Panc1 (cell line): ENCODE results near the gene ALDH2. TPM values are rescaled to one million over a fixed set of nuclear protein-coding genes. Genes with fewer than 3 reads are reported as not detected.

Experiments
- ATAC-seq: fragments of 200-7000 bp; cut with Tn5 transposase; 2 replicates; pipeline ENCODE4 v1.9.1; 2020; ENCODE audit warnings: mild to moderate bottlenecking, moderate library complexity
- BruUV-seq: library from RNA; stranded (reverse); fragments of 400-500 nt; replicated peaks from 2 replicates; lab custom pipeline; 2021; lab: Mats Ljungman, UMichigan
- CTCF ChIA-PET: fragments of 300-600 bp; sonication (Branson Sonifier 250); formaldehyde crosslinking; loops from one replicate; lab custom pipeline; 2022; ENCODE audit warnings: antibody characterized with exemption; lab: Charles Lee
- POLR2A ChIA-PET: fragments of 300-600 bp; sonication (Branson Sonifier 250); formaldehyde crosslinking; loops from one replicate; lab custom pipeline; 2022; ENCODE audit warnings: antibody characterized with exemption; lab: Charles Lee
- DNase-seq: peaks from one replicate; pipeline ENCODE4 v3.0.0-alpha.2; 2010; ENCODE audit warnings: low read depth, low spot score
- H3K27ac ChIP-seq: 2 replicates; pipeline ENCODE4 v1.5.1; 2011; ENCODE audit warnings: mild to moderate bottlenecking, low read length, inconsistent platforms
- H3K27me3 ChIP-seq: fragments of 200-500 bp; sonication (Bioruptor generic); 2 replicates; pipeline ENCODE4 v1.6.0; 2014; ENCODE audit warnings: low read length, inconsistent platforms; ENCODE audit not compliant: control insufficient read depth, insufficient read depth
- H3K36me3 ChIP-seq: fragments of 200-500 bp; sonication (Bioruptor generic); 2 replicates; pipeline ENCODE4 v1.5.1; 2014; ENCODE audit warnings: inconsistent platforms, mild to moderate bottlenecking, low read length, moderate library complexity; ENCODE audit not compliant: control insufficient read depth, insufficient read depth
- H3K4me1 ChIP-seq: 2 replicates; pipeline ENCODE4 v1.5.1; 2011; ENCODE audit warnings: inconsistent platforms, mild to moderate bottlenecking, low read length, moderate library complexity; ENCODE audit not compliant: control insufficient read depth, insufficient read depth
- H3K4me3 ChIP-seq, 2 experiments: 2 replicates each; pipeline ENCODE4 v1.5.1; 2011 to 2012; ENCODE audit warnings: low read depth in 2 of 2, low read length in 2 of 2, mild to moderate bottlenecking in 2 of 2, inconsistent platforms in 1 of 2, moderate library complexity in 1 of 2
- H3K9me3 ChIP-seq: fragments of 200-500 bp; sonication (Bioruptor generic); 2 replicates; pipeline ENCODE4 v1.5.1; 2014; ENCODE audit warnings: low read depth, mild to moderate bottlenecking, inconsistent platforms, low read length, moderate library complexity; ENCODE audit not compliant: control insufficient read depth, insufficient read depth
- POLR2AphosphoS5 ChIP-seq: IDR thresholded peaks from 2 replicates; pipeline ENCODE4 v1.6.1; 2012; ENCODE audit warnings: mild to moderate bottlenecking, low read depth, low read length, moderate library complexity
- SIN3A ChIP-seq: IDR thresholded peaks from 2 replicates; pipeline ENCODE4 v1.6.1; 2012; ENCODE audit warnings: low read depth, mild to moderate bottlenecking, low read length, moderate library complexity, borderline replicate concordance; ENCODE audit not compliant: insufficient read depth
- TCF7L2 ChIP-seq: IDR thresholded peaks from 2 replicates; pipeline ENCODE4 v1.6.1; 2011; ENCODE audit warnings: mild to moderate bottlenecking, low read depth, low read length, inconsistent platforms
- in situ Hi-C: cut with HindIII; loops from 2 replicates; pipeline ENCODE4 v1.10.0; 2016; ENCODE audit warnings: low sequenced_read_pairs, low pct_unique_long_range_greater_than_20kb
- intact Hi-C: fragments of 100-400 bp; cut with micrococcal nuclease; formaldehyde crosslinking; loops from one replicate; pipeline ENCODE4 v1.10.0; 2022; ENCODE audit not compliant: unreplicated experiment
- total RNA-seq: library from RNA; stranded (reverse); gene quantifications from one replicate; pipeline ENCODE4 v1.2.1, GENCODE V29; 2021; ENCODE audit not compliant: unreplicated experiment
- TF ChIP-seq, protein P1 (sequence below): fragments of 450-650 bp; IDR thresholded peaks from 2 replicates; pipeline ENCODE4 v1.5.1; 2017; ENCODE audit warnings: mild to moderate bottlenecking
- TF ChIP-seq, protein P2 (sequence below), 2 experiments: IDR thresholded peaks; 2 replicates each; pipeline ENCODE4 v1.6.1; 2011 to 2012; ENCODE audit warnings: low read depth in 2 of 2, control low read depth in 1 of 2, low read length in 1 of 2, mild to moderate bottlenecking in 1 of 2, moderate library complexity in 1 of 2; ENCODE audit not compliant: insufficient read depth in 1 of 2

Gene ALDH2
- total RNA-seq, 1 experiment from 2014 or later: 9.0 TPM

DNA sequence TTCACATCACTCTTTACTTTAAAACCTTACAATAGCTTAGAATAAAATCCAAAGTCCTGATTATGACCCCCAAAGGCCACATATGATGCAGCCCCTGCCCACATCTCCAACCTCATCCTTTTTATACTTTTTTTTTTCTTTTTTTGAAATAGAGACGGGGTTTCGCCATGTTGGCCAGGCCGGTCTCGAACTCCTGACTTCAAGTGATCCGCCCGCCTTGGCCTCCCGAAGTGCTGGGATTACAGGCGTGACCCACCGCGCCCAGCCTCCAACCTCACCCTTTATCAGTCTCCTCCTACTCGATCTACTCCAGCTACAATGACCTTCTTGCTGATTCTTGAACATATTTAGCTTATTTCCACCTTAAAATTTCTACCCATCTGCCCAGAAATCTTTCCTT lies 74.1 kb downstream of the ALDH2 start:
- no TSS peak for BruUV-seq
- DNase-seq (no peak), ATAC-seq (no peak)
- Histone ChIP-seq H3K27me3 (no peaks in the 10 kb centered on the region), H3K27ac (peak overlapping the region; percentile 99), H3K4me3 (peak overlapping the region; percentile 97 to 99), H3K9me3 (no peaks in the 10 kb centered on the region), H3K36me3 (peaks cover 3% of the 10 kb centered on the region; the same call in 1 of the 2 replicates), H3K4me1 (peaks cover 12% of the 10 kb centered on the region; the same call in 1 of the 2 replicates)
- ChIA-PET POLR2A (interaction anchor here (1.0 kb wide), 1 partner anchor 11 kb away, joined by 3 read pairs; no protein-coding TSS in a partner anchor), CTCF (no interaction called here)
- intact Hi-C loops: no loop called here
- in situ Hi-C loops: no loop called here
- TF ChIP-seq, protein P1, sequence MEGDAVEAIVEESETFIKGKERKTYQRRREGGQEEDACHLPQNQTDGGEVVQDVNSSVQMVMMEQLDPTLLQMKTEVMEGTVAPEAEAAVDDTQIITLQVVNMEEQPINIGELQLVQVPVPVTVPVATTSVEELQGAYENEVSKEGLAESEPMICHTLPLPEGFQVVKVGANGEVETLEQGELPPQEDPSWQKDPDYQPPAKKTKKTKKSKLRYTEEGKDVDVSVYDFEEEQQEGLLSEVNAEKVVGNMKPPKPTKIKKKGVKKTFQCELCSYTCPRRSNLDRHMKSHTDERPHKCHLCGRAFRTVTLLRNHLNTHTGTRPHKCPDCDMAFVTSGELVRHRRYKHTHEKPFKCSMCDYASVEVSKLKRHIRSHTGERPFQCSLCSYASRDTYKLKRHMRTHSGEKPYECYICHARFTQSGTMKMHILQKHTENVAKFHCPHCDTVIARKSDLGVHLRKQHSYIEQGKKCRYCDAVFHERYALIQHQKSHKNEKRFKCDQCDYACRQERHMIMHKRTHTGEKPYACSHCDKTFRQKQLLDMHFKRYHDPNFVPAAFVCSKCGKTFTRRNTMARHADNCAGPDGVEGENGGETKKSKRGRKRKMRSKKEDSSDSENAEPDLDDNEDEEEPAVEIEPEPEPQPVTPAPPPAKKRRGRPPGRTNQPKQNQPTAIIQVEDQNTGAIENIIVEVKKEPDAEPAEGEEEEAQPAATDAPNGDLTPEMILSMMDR: no peak
- TF ChIP-seq TCF7L2: no peak
- TF ChIP-seq, protein P2, sequence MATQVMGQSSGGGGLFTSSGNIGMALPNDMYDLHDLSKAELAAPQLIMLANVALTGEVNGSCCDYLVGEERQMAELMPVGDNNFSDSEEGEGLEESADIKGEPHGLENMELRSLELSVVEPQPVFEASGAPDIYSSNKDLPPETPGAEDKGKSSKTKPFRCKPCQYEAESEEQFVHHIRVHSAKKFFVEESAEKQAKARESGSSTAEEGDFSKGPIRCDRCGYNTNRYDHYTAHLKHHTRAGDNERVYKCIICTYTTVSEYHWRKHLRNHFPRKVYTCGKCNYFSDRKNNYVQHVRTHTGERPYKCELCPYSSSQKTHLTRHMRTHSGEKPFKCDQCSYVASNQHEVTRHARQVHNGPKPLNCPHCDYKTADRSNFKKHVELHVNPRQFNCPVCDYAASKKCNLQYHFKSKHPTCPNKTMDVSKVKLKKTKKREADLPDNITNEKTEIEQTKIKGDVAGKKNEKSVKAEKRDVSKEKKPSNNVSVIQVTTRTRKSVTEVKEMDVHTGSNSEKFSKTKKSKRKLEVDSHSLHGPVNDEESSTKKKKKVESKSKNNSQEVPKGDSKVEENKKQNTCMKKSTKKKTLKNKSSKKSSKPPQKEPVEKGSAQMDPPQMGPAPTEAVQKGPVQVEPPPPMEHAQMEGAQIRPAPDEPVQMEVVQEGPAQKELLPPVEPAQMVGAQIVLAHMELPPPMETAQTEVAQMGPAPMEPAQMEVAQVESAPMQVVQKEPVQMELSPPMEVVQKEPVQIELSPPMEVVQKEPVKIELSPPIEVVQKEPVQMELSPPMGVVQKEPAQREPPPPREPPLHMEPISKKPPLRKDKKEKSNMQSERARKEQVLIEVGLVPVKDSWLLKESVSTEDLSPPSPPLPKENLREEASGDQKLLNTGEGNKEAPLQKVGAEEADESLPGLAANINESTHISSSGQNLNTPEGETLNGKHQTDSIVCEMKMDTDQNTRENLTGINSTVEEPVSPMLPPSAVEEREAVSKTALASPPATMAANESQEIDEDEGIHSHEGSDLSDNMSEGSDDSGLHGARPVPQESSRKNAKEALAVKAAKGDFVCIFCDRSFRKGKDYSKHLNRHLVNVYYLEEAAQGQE (IDR thresholded peaks at IDR 0.05; ENCODE audit: insufficient read depth in 1 of 2, low read depth in 2 of 2, low read length in 1 of 2): no peak

DNA sequence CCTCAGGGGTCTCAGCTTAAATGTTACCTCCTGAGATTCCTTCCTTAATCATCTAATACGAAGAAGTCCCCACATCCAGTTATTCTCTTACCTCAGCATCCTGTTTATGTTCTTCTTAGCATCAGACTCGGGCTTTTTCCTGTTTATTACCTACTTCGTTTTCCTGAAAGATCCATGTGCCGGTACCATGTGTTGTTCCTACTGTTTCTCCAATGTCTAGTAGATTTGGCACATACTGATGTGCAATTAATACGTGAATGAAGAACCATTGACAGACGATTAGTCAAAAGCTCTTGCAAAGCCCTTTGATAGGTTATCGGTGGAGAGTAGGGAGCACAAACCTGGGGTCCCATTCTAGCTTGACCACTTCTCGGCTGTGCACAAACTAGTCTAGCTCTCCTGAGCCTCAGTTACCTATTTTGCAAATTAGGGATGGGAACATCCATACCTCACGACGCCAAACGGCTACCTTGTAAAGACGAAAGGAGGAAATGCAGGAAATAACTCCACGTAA lies 74.6 kb downstream of the ALDH2 start:
- TF ChIP-seq SIN3A (no peak), POLR2AphosphoS5 (no peak), TCF7L2 (no peak)
- TF ChIP-seq, protein P2 (IDR thresholded peaks at IDR 0.05; ENCODE audit: insufficient read depth in 1 of 2, low read depth in 2 of 2, low read length in 1 of 2): no peak
- TF ChIP-seq, protein P1: no peak
- in situ Hi-C loops: no loop called here
- no peak; the same call in 1 of the 2 replicates for ATAC-seq
- Histone ChIP-seq H3K27me3 (no peaks in the 10 kb centered on the region), H3K27ac (peak overlapping the region; percentile 99), H3K4me3 (peak overlapping the region; percentile 97 to 99), H3K4me1 (peaks cover 12% of the 10 kb centered on the region; the same call in 1 of the 2 replicates), H3K36me3 (peaks cover 3% of the 10 kb centered on the region; the same call in 1 of the 2 replicates), H3K9me3 (no peaks in the 10 kb centered on the region)
- ChIA-PET CTCF (no interaction called here), POLR2A (interaction anchor here (1.0 kb wide), 1 partner anchor 10 kb away, joined by 3 read pairs; no protein-coding TSS in a partner anchor)
- BruUV-seq: TSS peak; percentile 97
- DNase-seq: peak; percentile 2
- intact Hi-C loops: no loop called here
